GM19025 (cell line): ENCODE results near the gene AK1.

Source experiments
- ATAC-seq: cut with Tn5 transposase; IDR thresholded peaks from one replicate; pipeline ENCODE4 v1.9.1; 2021; ENCODE audit warnings: mild to moderate bottlenecking, low read depth, moderate library complexity; ENCODE audit not compliant: unreplicated experiment

AK1 gene

GRCh38 chr9:127828262-127829031, 49.0 kb downstream of the AK1 start:
- no peak for ATAC-seq

- no peak for ATAC-seq
Observed at GRCh38 chr9:127826253-127826913, 51.1 kb downstream of the AK1 start.

GRCh38 chr9:127825319-127826051, 52.0 kb downstream of the AK1 start:
- ATAC-seq: no peak

- ATAC-seq: no peak
Observed at GRCh38 chr9:127822108-127822507, 55.4 kb downstream of the AK1 start.

GRCh38 chr9:127818574-127818973, 58.9 kb downstream of the AK1 start:
- ATAC-seq: no peak

- no peak for ATAC-seq
Observed at GRCh38 chr9:127817881-127818434, 59.5 kb downstream of the AK1 start.

- no peak for ATAC-seq
Observed at GRCh38 chr9:127816728-127817127, 60.7 kb downstream of the AK1 start.
